Central memory CD8-positive, alpha-beta T cell (primary cell): Measurements from ENCODE around the gene EIF5.

Source experiments
- ATAC-seq: fragments of 150-1000 bp; cut with Tn5 transposase; replicated peaks from 2 replicates; pipeline ENCODE4 v1.10.0; 2022; ENCODE audit warnings: mild to moderate bottlenecking, moderate FRiP score, moderate number of reproducible peaks; ENCODE audit not compliant: poor library complexity, severe bottlenecking; ENCODE audit errors: extremely low read depth
- DNase-seq, 2 donors: peaks; one replicate each; pipeline ENCODE4 v3.0.0; 2021; ENCODE audit warnings: low spot score in 2 of 2
- H3K27ac Mint-ChIP-seq: one replicate; pipeline ENCODE4 v1.8.0; 2022; ENCODE audit warnings: low read depth, mild to moderate bottlenecking, moderate library complexity, mixed read lengths
- H3K27me3 Mint-ChIP-seq: one replicate; pipeline ENCODE4 v1.8.0; 2022; ENCODE audit warnings: mixed read lengths
- H3K36me3 Mint-ChIP-seq: one replicate; pipeline ENCODE4 v1.8.0; 2022; ENCODE audit warnings: mild to moderate bottlenecking, moderate library complexity, mixed read lengths; ENCODE audit not compliant: insufficient read depth
- H3K4me1 Mint-ChIP-seq: one replicate; pipeline ENCODE4 v1.8.0; 2022; ENCODE audit warnings: mixed read lengths
- H3K4me3 Mint-ChIP-seq: one replicate; pipeline ENCODE4 v1.8.0; 2022; ENCODE audit warnings: mild to moderate bottlenecking, moderate library complexity, mixed read lengths
- H3K9me3 Mint-ChIP-seq: one replicate; pipeline ENCODE4 v1.8.0; 2022; ENCODE audit warnings: mixed read lengths

The EIF5 gene

DNA sequence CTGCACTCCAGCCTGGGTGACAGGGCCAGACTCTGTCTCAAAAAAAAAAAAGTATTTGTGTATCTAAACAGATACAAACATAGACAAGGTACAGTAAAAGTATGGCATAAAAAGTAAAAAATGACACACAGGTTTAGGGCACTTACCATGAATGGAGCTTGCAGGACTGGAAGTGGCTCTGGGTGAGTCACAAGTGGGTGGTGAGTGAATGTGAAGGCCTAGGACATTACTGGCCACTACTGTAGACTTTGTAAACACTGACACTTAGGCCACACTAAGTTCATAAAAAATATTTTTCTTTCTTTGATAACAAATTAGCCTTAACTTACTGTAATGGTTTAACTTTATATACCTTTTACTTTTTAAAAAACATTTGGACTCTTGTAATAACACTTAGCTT, 38.0 kb upstream of the EIF5 start:
- H3K4me1 Mint-ChIP-seq = peaks cover 5% of the 10 kb centered on the region
- DNase-seq = no peak

DNA sequence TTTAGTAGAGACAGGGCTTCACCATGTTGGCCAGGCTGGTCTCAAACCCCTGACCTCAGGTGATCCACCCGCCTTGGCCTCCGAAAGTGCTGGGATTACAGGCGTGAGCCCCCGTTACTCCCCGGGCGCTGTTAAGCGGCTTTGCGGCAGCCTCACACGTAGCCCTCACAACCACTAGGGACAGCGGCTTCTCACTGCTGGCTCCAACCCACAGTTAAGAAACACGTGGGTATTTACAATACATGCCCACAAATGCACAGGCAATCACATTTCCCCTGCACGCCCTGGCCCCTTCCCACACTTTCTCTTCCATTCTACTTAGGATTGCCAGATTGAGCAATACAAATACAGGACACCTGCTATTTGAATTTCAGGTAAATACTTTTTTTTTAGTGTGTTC, 37.0 kb upstream of the EIF5 start:
- Mint-ChIP-seq H3K9me3 (no peaks in the 10 kb centered on the region), H3K27me3 (peaks cover 31% of the 10 kb centered on the region), H3K4me1 (peaks cover 5% of the 10 kb centered on the region), H3K36me3 (no peaks in the 10 kb centered on the region), H3K4me3 (no peak overlapping the region), H3K27ac (no peak overlapping the region)
- no peak for ATAC-seq
- no peak for DNase-seq

More for the DNA sequence above, 38.0 kb upstream of the EIF5 start:
- no peak for ATAC-seq
- Mint-ChIP-seq H3K36me3 (no peaks in the 10 kb centered on the region), H3K27me3 (peaks cover 31% of the 10 kb centered on the region), H3K27ac (no peak overlapping the region), H3K4me3 (no peak overlapping the region), H3K9me3 (no peaks in the 10 kb centered on the region)

- H3K36me3 Mint-ChIP-seq = no peaks in the 10 kb centered on the region
- H3K4me3 Mint-ChIP-seq = no peak overlapping the region
- no peak overlapping the region for H3K27ac Mint-ChIP-seq
- H3K27me3 Mint-ChIP-seq = peaks cover 30% of the 10 kb centered on the region
- H3K4me1 Mint-ChIP-seq = no peaks in the 10 kb centered on the region
- ATAC-seq (no peak), DNase-seq (no peak)
- no peaks in the 10 kb centered on the region for H3K9me3 Mint-ChIP-seq
Observed at GRCh38 chr14:103298620-103299019, 35.4 kb upstream of the EIF5 start.

GRCh38 chr14:103301512-103302354, 32.3 kb upstream of the EIF5 start:
- Mint-ChIP-seq H3K4me3 (no peak overlapping the region), H3K27me3 (peaks cover 28% of the 10 kb centered on the region), H3K4me1 (no peaks in the 10 kb centered on the region), H3K36me3 (no peaks in the 10 kb centered on the region), H3K27ac (no peak overlapping the region), H3K9me3 (no peaks in the 10 kb centered on the region)
- ATAC-seq = no peak
- DNase-seq = no peak

- Mint-ChIP-seq H3K27me3 (peaks cover 39% of the 10 kb centered on the region), H3K36me3 (no peaks in the 10 kb centered on the region), H3K4me1 (no peaks in the 10 kb centered on the region), H3K27ac (no peak overlapping the region), H3K4me3 (no peak overlapping the region), H3K9me3 (no peaks in the 10 kb centered on the region)
- DNase-seq (no peak), ATAC-seq (no peak)
Observed at GRCh38 chr14:103302966-103303365, 31.1 kb upstream of the EIF5 start.

GRCh38 chr14:103304706-103305105, 29.3 kb upstream of the EIF5 start:
- no peaks in the 10 kb centered on the region for H3K4me1 Mint-ChIP-seq
- H3K4me3 Mint-ChIP-seq = no peak overlapping the region
- ATAC-seq (no peak), DNase-seq (no peak)
- H3K27ac Mint-ChIP-seq = no peak overlapping the region
- H3K36me3 Mint-ChIP-seq = no peaks in the 10 kb centered on the region
- H3K27me3 Mint-ChIP-seq = peaks cover 43% of the 10 kb centered on the region
- H3K9me3 Mint-ChIP-seq = no peaks in the 10 kb centered on the region

GRCh38 chr14:103308717-103309616, 25.1 kb upstream of the EIF5 start:
- Mint-ChIP-seq H3K36me3 (no peaks in the 10 kb centered on the region), H3K27me3 (peaks cover 39% of the 10 kb centered on the region), H3K9me3 (no peaks in the 10 kb centered on the region), H3K4me1 (no peaks in the 10 kb centered on the region), H3K4me3 (no peak overlapping the region), H3K27ac (no peak overlapping the region)
- DNase-seq (no peak), ATAC-seq (no peak)

GRCh38 chr14:103310576-103311095, 23.4 kb upstream of the EIF5 start:
- ATAC-seq (no peak), DNase-seq (no peak)
- no peaks in the 10 kb centered on the region for H3K9me3 Mint-ChIP-seq
- H3K27ac Mint-ChIP-seq = no peak overlapping the region
- no peaks in the 10 kb centered on the region for H3K4me1 Mint-ChIP-seq
- H3K36me3 Mint-ChIP-seq = no peaks in the 10 kb centered on the region
- H3K4me3 Mint-ChIP-seq = no peak overlapping the region
- peaks cover 36% of the 10 kb centered on the region for H3K27me3 Mint-ChIP-seq

DNA sequence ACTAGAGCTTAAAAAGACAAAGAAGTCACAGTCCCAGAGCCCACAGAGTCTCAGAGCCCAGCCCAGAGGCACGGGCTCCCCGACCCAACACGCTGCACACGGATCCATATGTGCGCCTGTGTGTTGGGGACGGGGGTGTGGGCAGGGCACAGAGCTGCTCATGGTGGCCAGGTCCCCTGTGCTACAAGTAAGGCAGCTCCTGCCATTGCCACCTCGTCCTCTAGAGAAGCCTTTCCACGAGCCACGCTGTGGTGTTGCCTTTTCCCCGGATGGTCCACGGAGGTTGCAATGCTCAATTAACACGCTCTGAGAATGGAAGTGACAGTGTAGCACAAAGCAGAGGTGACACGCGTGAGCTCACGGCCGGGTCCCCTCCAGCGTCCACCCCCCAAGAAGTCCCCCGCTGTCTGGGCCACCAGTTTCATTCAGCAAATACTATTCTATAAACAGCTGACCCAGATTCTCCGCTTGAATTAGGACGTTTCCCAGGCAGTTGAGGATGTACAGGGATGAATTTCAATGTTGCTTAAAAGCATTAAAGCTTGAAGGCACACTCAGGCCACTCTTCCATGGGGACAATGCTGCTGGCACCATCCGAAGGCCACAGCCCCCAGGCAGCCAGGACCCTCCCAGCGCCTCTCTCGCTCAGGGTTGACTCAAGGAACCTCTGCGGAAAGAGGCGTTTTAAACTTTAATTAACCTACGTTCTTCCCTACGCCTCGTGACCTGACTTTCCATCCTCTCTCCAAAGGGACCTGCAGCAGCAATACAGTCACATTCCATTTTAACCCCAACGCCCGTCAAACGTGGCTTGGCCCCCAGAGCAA, 22.7 kb upstream of the EIF5 start:
- no peak overlapping the region for H3K27ac Mint-ChIP-seq
- H3K9me3 Mint-ChIP-seq = no peaks in the 10 kb centered on the region
- H3K27me3 Mint-ChIP-seq = peaks cover 31% of the 10 kb centered on the region
- no peaks in the 10 kb centered on the region for H3K4me1 Mint-ChIP-seq
- no peaks in the 10 kb centered on the region for H3K36me3 Mint-ChIP-seq
- no peak for DNase-seq
- no peak for ATAC-seq
- no peak overlapping the region for H3K4me3 Mint-ChIP-seq

DNA sequence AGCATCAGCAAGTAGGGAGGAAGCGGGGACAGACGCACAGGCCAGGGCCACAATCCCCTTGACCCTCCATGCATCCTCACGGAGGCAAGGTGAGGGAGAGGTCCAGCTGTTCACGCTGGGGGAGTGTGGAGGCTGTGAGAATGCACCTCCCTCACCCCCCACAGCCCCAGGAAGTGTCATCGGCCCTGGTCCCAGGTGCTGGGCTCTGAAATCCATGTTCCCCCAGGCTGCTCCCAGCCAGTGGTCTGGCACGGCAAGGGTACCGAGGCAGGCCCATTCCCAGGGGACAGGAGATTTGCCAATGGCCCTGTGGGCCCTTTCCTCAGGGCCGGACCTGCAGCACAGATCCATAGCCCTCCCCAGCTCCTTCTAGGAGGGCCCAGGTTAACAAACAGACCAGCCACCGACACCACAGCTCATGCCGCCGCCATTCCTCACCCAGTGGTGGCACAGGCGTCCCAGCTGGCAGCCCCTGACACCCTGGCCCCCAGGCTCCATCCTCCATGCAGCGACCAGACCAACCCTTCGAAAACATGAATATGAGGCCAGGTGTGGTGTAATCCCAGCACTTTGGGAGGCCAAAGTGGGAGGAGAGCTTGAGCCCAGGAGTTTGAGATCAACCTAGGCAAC, 21.9 kb upstream of the EIF5 start:
- Mint-ChIP-seq H3K9me3 (no peaks in the 10 kb centered on the region), H3K27ac (no peak overlapping the region), H3K4me1 (no peaks in the 10 kb centered on the region), H3K27me3 (peaks cover 31% of the 10 kb centered on the region), H3K36me3 (no peaks in the 10 kb centered on the region), H3K4me3 (no peak overlapping the region)
- no peak for DNase-seq
- ATAC-seq = no peak

DNA sequence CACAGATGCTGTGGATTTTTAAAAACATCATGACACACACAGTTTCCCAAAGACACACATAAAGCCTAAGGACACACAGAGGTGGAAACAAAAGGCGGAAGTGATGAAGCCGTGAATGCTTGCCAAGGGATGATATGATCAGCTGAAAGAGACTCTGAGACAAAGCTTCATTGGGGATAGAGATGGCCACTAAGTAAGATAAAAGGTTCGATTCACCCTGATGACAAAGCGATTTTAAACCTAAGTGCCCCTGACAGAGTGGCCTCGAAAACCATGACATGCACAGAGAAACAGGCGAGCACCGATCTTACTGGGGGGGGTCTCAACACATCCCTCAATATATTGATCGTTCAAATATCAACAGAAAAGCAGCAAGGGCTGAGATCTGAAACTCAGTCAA, 20.3 kb upstream of the EIF5 start:
- H3K4me3 Mint-ChIP-seq = no peak overlapping the region
- DNase-seq = no peak

More for the DNA sequence above, 20.3 kb upstream of the EIF5 start:
- no peak for ATAC-seq
- no peaks in the 10 kb centered on the region for H3K4me1 Mint-ChIP-seq
- H3K27ac Mint-ChIP-seq = no peak overlapping the region
- H3K36me3 Mint-ChIP-seq = no peaks in the 10 kb centered on the region
- H3K27me3 Mint-ChIP-seq = peaks cover 31% of the 10 kb centered on the region
- no peaks in the 10 kb centered on the region for H3K9me3 Mint-ChIP-seq
